ENCODE results near the gene LCOR. TPM values are rescaled to one million over a fixed set of nuclear protein-coding genes. Genes with fewer than 3 reads are reported as not detected.

The LCOR gene
- total and polyA plus RNA-seq, 9 of the 15 experiments (the other 6 are each of a cell fraction or from before 2014, with no cell fraction given): 3.6 to 25.2 (median 14.4) TPM

DNA sequence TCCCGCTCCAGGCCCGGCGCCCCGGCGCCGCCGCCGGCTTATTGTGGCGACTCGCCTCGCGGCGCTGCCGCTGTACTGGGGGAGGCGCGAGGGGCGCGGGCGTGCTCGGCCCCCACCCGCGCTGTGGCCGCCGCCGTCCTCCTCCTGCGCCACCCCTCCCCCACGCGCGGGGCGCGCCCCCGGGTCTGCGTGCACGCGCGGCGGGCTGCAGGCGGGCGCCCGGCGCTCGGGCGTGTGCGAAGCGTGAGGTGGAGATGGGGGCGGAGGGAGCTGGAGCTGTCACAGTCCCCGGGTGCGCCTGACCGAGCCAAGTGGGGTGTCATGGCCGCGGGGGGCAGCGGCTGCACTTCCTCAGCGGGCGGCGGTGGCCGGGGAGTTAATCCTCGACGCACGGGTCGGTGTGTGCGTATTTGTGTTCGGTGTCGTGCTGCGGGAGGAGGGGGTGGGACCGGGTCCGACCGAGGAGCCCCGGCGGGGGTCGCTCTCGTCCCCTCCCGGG, 672 bp downstream of the LCOR start (continued):
- TF ChIP-seq, protein P1, sequence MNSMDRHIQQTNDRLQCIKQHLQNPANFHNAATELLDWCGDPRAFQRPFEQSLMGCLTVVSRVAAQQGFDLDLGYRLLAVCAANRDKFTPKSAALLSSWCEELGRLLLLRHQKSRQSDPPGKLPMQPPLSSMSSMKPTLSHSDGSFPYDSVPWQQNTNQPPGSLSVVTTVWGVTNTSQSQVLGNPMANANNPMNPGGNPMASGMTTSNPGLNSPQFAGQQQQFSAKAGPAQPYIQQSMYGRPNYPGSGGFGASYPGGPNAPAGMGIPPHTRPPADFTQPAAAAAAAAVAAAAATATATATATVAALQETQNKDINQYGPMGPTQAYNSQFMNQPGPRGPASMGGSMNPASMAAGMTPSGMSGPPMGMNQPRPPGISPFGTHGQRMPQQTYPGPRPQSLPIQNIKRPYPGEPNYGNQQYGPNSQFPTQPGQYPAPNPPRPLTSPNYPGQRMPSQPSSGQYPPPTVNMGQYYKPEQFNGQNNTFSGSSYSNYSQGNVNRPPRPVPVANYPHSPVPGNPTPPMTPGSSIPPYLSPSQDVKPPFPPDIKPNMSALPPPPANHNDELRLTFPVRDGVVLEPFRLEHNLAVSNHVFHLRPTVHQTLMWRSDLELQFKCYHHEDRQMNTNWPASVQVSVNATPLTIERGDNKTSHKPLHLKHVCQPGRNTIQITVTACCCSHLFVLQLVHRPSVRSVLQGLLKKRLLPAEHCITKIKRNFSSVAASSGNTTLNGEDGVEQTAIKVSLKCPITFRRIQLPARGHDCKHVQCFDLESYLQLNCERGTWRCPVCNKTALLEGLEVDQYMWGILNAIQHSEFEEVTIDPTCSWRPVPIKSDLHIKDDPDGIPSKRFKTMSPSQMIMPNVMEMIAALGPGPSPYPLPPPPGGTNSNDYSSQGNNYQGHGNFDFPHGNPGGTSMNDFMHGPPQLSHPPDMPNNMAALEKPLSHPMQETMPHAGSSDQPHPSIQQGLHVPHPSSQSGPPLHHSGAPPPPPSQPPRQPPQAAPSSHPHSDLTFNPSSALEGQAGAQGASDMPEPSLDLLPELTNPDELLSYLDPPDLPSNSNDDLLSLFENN (IDR thresholded peaks at IDR 0.05; ENCODE audit: low read depth in 2 of 2, low read length in 2 of 2): no peak
- TF ChIP-seq, protein P2, sequence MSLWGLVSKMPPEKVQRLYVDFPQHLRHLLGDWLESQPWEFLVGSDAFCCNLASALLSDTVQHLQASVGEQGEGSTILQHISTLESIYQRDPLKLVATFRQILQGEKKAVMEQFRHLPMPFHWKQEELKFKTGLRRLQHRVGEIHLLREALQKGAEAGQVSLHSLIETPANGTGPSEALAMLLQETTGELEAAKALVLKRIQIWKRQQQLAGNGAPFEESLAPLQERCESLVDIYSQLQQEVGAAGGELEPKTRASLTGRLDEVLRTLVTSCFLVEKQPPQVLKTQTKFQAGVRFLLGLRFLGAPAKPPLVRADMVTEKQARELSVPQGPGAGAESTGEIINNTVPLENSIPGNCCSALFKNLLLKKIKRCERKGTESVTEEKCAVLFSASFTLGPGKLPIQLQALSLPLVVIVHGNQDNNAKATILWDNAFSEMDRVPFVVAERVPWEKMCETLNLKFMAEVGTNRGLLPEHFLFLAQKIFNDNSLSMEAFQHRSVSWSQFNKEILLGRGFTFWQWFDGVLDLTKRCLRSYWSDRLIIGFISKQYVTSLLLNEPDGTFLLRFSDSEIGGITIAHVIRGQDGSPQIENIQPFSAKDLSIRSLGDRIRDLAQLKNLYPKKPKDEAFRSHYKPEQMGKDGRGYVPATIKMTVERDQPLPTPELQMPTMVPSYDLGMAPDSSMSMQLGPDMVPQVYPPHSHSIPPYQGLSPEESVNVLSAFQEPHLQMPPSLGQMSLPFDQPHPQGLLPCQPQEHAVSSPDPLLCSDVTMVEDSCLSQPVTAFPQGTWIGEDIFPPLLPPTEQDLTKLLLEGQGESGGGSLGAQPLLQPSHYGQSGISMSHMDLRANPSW (CRISPR knock-in tag; IDR thresholded peaks at IDR 0.05): no peak
- TF ChIP-seq MXI1 (IDR thresholded peaks at IDR 0.05; ENCODE audit: low read depth, low read length): no peak
- no peak for TF ChIP-seq WHSC1 (IDR thresholded peaks at IDR 0.05; ENCODE audit: low read length)
- no peak for TF ChIP-seq MCM2 (IDR thresholded peaks at IDR 0.05; ENCODE audit: low read depth)
- 0 out of 2 replicates have a peak, but pooled peaks have one; percentile 31 for TF ChIP-seq CTBP1 (IDR thresholded peaks at IDR 0.05; ENCODE audit: borderline replicate concordance)
- TF ChIP-seq RFX7 (CRISPR knock-in tag; IDR thresholded peaks at IDR 0.05): no peak
- no peak for TF ChIP-seq JUND (IDR thresholded peaks at IDR 0.05; ENCODE audit: borderline replicate concordance, low read depth, low read length)
- TF ChIP-seq JUND (tag; IDR thresholded peaks at IDR 0.05; ENCODE audit: borderline replicate concordance, low read depth, low read length): no peak
- TF ChIP-seq MAFK (IDR thresholded peaks at IDR 0.05; ENCODE audit: low read length): no peak
- TF ChIP-seq MED1 (CRISPR knock-in tag; IDR thresholded peaks at IDR 0.05; ENCODE audit: borderline replicate concordance): no peak
- TF ChIP-seq SMAD4 (CRISPR knock-in tag; conservative IDR thresholded peaks at IDR 0.05): peak; percentile 94
- TF ChIP-seq, protein P3, sequence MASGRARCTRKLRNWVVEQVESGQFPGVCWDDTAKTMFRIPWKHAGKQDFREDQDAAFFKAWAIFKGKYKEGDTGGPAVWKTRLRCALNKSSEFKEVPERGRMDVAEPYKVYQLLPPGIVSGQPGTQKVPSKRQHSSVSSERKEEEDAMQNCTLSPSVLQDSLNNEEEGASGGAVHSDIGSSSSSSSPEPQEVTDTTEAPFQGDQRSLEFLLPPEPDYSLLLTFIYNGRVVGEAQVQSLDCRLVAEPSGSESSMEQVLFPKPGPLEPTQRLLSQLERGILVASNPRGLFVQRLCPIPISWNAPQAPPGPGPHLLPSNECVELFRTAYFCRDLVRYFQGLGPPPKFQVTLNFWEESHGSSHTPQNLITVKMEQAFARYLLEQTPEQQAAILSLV (tag; IDR thresholded peaks at IDR 0.05): no peak
- no peak for TF ChIP-seq SNRNP70 (optimal IDR thresholded peaks at IDR 0.05; ENCODE audit: low read depth, low read length)
- no peak for TF ChIP-seq NFE2 (IDR thresholded peaks at IDR 0.05; ENCODE audit: low read depth)
- no peak for TF ChIP-seq NFXL1 (CRISPR knock-in tag; IDR thresholded peaks at IDR 0.05)
- TF ChIP-seq ZNF143 (CRISPR knock-in tag; IDR thresholded peaks at IDR 0.05): no peak
- TF ChIP-seq ZBTB8A (IDR thresholded peaks at IDR 0.05; ENCODE audit: partially characterized antibody): no peak
- no peak for TF ChIP-seq HCFC1 (IDR thresholded peaks at IDR 0.05; ENCODE audit: low read depth, low read length)
- TF ChIP-seq, protein P4, sequence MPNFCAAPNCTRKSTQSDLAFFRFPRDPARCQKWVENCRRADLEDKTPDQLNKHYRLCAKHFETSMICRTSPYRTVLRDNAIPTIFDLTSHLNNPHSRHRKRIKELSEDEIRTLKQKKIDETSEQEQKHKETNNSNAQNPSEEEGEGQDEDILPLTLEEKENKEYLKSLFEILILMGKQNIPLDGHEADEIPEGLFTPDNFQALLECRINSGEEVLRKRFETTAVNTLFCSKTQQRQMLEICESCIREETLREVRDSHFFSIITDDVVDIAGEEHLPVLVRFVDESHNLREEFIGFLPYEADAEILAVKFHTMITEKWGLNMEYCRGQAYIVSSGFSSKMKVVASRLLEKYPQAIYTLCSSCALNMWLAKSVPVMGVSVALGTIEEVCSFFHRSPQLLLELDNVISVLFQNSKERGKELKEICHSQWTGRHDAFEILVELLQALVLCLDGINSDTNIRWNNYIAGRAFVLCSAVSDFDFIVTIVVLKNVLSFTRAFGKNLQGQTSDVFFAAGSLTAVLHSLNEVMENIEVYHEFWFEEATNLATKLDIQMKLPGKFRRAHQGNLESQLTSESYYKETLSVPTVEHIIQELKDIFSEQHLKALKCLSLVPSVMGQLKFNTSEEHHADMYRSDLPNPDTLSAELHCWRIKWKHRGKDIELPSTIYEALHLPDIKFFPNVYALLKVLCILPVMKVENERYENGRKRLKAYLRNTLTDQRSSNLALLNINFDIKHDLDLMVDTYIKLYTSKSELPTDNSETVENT (CRISPR knock-in tag; IDR thresholded peaks at IDR 0.05): no peak
- TF ChIP-seq DIDO1 (tag; IDR thresholded peaks at IDR 0.05; ENCODE audit: low read depth): no peak
